HG02943 (cell line): Measurements from ENCODE around the gene GCK.
"Not testable (repeated sequence)": the region's sequence is repeated elsewhere in the genome, so short reads cannot be mapped to it uniquely, and the experiment has no call there.

Experiments
- ATAC-seq: cut with Tn5 transposase; IDR thresholded peaks from one replicate; pipeline ENCODE4 v1.9.1; 2021; ENCODE audit warnings: mild to moderate bottlenecking, low read depth, moderate library complexity; ENCODE audit not compliant: unreplicated experiment

Gene GCK

GRCh38 chr7:44184206-44184872 lies 4.9 kb downstream of the GCK start:
- no peak for ATAC-seq

GRCh38 chr7:44183386-44183785 lies 5.9 kb downstream of the GCK start:
- ATAC-seq, result no peak

GRCh38 chr7:44182827-44183226 lies 6.4 kb downstream of the GCK start:
- no peak for ATAC-seq

GRCh38 chr7:44180631-44181030 lies 8.6 kb downstream of the GCK start:
- no peak for ATAC-seq

- no peak for ATAC-seq
Measured at GRCh38 chr7:44177570-44178131, 11.6 kb downstream of the GCK start.

GRCh38 chr7:44176486-44176885 lies 12.8 kb downstream of the GCK start:
- no peak for ATAC-seq

- ATAC-seq, result no peak
Measured at GRCh38 chr7:44175730-44176129, 13.5 kb downstream of the GCK start.

- ATAC-seq, result not testable (repeated sequence)
Measured at GRCh38 chr7:44174694-44174948, 14.6 kb downstream of the GCK start.

GRCh38 chr7:44173911-44174693 lies 15.1 kb downstream of the GCK start:
- ATAC-seq, result no peak

- no peak for ATAC-seq
Measured at GRCh38 chr7:44172803-44173424, 16.3 kb downstream of the GCK start.

- no peak for ATAC-seq
Measured at GRCh38 chr7:44172352-44172751, 16.9 kb downstream of the GCK start.

- not testable (repeated sequence) for ATAC-seq
Measured at GRCh38 chr7:44171901-44172300, 17.3 kb downstream of the GCK start.

GRCh38 chr7:44167920-44168319 lies 21.3 kb downstream of the GCK start:
- ATAC-seq, result no peak

GRCh38 chr7:44163591-44163990 lies 25.6 kb downstream of the GCK start:
- no peak for ATAC-seq

GRCh38 chr7:44162785-44163395 lies 26.3 kb downstream of the GCK start:
- no peak for ATAC-seq

GRCh38 chr7:44162179-44162578 lies 27.1 kb downstream of the GCK start:
- ATAC-seq, result no peak

GRCh38 chr7:44161371-44161770 lies 27.9 kb downstream of the GCK start:
- no peak for ATAC-seq

GRCh38 chr7:44159824-44160630 lies 29.2 kb downstream of the GCK start:
- no peak for ATAC-seq

GRCh38 chr7:44158873-44159631 lies 30.2 kb downstream of the GCK start:
- no peak for ATAC-seq
